SK-N-SH (cell line): ENCODE measurements around the gene KMT2A. TPM values are rescaled to one million over a fixed set of nuclear protein-coding genes. Genes with fewer than 3 reads are reported as not detected.

Experiments used
- CTCF ChIA-PET: fragments of 300-600, 350-600 bp; formaldehyde crosslinking; extraction: SDS; loops from one replicate; lab custom pipeline; 2021; lab: Yijun Ruan, JAX
- POLR2A ChIA-PET: fragments of 350-600 bp; sonication (Branson Sonifier 250); formaldehyde crosslinking; extraction: SDS; loops from one replicate; lab custom pipeline; 2020; ENCODE audit warnings: antibody characterized with exemption, inconsistent platforms; lab: Yijun Ruan, JAX
- DNase-seq: peaks from one replicate; pipeline ENCODE4 v3.0.0; 2012
- H2AFZ ChIP-seq: fragments of 200-600 bp; sonication (generic); 2 replicates; pipeline ENCODE4 v1.8.1; 2016; ENCODE audit warnings: antibody characterized with exemption, mild to moderate bottlenecking, low read depth
- H3F3A ChIP-seq: fragments of 200-600 bp; sonication (generic); replicated peaks from 2 replicates; pipeline ENCODE3; 2016; ENCODE audit warnings: antibody characterized with exemption, mild to moderate bottlenecking; ENCODE audit not compliant: insufficient read depth
- H3K27ac ChIP-seq, 2 experiments: fragments of 200-500 bp in 1 of 2; fragments of 200-600 bp in 1 of 2; sonication (Bioruptor generic) in 1 of 2; sonication (generic), shearing (Covaris generic) in 1 of 2; 2 replicates each; pipeline versions ENCODE4 v1.5.1 to v1.6.1; 2014 to 2016; ENCODE audit warnings: low read depth in 2 of 2, inconsistent platforms in 1 of 2, low read length in 1 of 2, mild to moderate bottlenecking in 1 of 2, mixed read lengths in 1 of 2
- H3K27me3 ChIP-seq: fragments of 200-600 bp; sonication (generic), shearing (Covaris generic); 2 replicates; pipeline ENCODE4 v1.6.1; 2016; ENCODE audit warnings: mixed run types; ENCODE audit not compliant: insufficient read depth
- H3K36me3 ChIP-seq, 2 experiments: fragments of 200-500 bp in 1 of 2; fragments of 200-600 bp in 1 of 2; sonication (Bioruptor generic) in 1 of 2; sonication (generic) in 1 of 2; replicated peaks in 1 of 2; 2 replicates each; pipeline versions ENCODE3 to v1.5.1; 2014 to 2016; ENCODE audit warnings: low read length in 1 of 2, mild to moderate bottlenecking in 1 of 2; ENCODE audit not compliant: insufficient read depth in 2 of 2, control insufficient read depth in 1 of 2
- H3K4me1 ChIP-seq, 2 experiments: fragments of 200-500 bp in 1 of 2; fragments of 200-600 bp in 1 of 2; sonication (Bioruptor generic) in 1 of 2; sonication (generic), shearing (Covaris generic) in 1 of 2; 2 replicates each; pipeline versions ENCODE4 v1.5.1 to v1.6.1; 2014 to 2016; ENCODE audit warnings: low read depth in 1 of 2, low read length in 1 of 2, mixed run types in 1 of 2; ENCODE audit not compliant: insufficient read depth in 2 of 2, control insufficient read depth in 1 of 2
- H3K4me2 ChIP-seq: fragments of 200-600 bp; sonication (generic), shearing (Covaris generic); 2 replicates; pipeline ENCODE4 v1.6.1; 2017; ENCODE audit warnings: mixed run types
- H3K4me3 ChIP-seq, 2 experiments: fragments of 200-500 bp in 1 of 2; fragments of 200-600 bp in 1 of 2; sonication (Bioruptor generic) in 1 of 2; sonication (generic), shearing (Covaris generic) in 1 of 2; 2 replicates each; pipeline versions ENCODE4 v1.5.1 to v1.8.1; 2014 to 2016; ENCODE audit warnings: low read depth in 2 of 2, inconsistent platforms in 1 of 2, low read length in 1 of 2, mild to moderate bottlenecking in 1 of 2, mixed read lengths in 1 of 2, moderate library complexity in 1 of 2
- H3K79me2 ChIP-seq: fragments of 200-600 bp; sonication (generic); 2 replicates; pipeline ENCODE4 v1.8.1; 2017; ENCODE audit warnings: mild to moderate bottlenecking; ENCODE audit not compliant: insufficient read depth
- H3K9ac ChIP-seq: fragments of 200-600 bp; sonication (generic); 2 replicates; pipeline ENCODE4 v1.6.1; 2017; ENCODE audit warnings: mixed run types
- H3K9me2 ChIP-seq: fragments of 200-600 bp; sonication (generic); 2 replicates; pipeline ENCODE4 v1.6.1; 2017; ENCODE audit warnings: mixed run types
- H3K9me3 ChIP-seq: fragments of 200-600 bp; sonication (generic); 2 replicates; pipeline ENCODE4 v1.6.1; 2017; ENCODE audit warnings: mixed run types, mild to moderate bottlenecking, moderate library complexity
- H4K20me1 ChIP-seq: fragments of 200-600 bp; sonication (generic); 2 replicates; pipeline ENCODE4 v1.6.1; 2017; ENCODE audit warnings: mild to moderate bottlenecking, mixed run types; ENCODE audit not compliant: insufficient read depth
- CHD2 ChIP-seq: fragments of 150-350 bp; IDR thresholded peaks from 2 replicates; pipeline ENCODE4 v1.6.1; 2018; ENCODE audit warnings: low read length; ENCODE audit not compliant: partially characterized antibody
- CTCF ChIP-seq: fragments of 200-600 bp; sonication (generic); IDR thresholded peaks from 2 replicates; pipeline ENCODE4 v1.6.1; 2017; ENCODE audit warnings: antibody characterized with exemption, mild to moderate bottlenecking, moderate library complexity
- ELF1 ChIP-seq: IDR thresholded peaks from 2 replicates; pipeline ENCODE4 v1.4.0; 2012
- EP300 ChIP-seq, 2 experiments: IDR thresholded peaks; 2 replicates each; pipeline versions ENCODE4 v1.4.0 to v1.6.1; 2012; ENCODE audit warnings: borderline replicate concordance in 1 of 2, low read depth in 1 of 2, low read length in 1 of 2
- EZH2phosphoT487 ChIP-seq: fragments of 200-600 bp; sonication (generic); IDR thresholded peaks from 2 replicates; pipeline ENCODE4 v1.6.1; 2017; ENCODE audit warnings: low read depth, mixed run types, mild to moderate bottlenecking, antibody characterized with exemption, moderate library complexity, borderline replicate concordance
- FOSL2 ChIP-seq: IDR thresholded peaks from 2 replicates; pipeline ENCODE4 v1.4.0; 2012; ENCODE audit warnings: low read depth, mild to moderate bottlenecking, moderate library complexity, borderline replicate concordance
- FOXJ3 ChIP-seq: sonication (generic); formaldehyde crosslinking; IDR thresholded peaks from 2 replicates; pipeline ENCODE4 v1.5.1; 2020; ENCODE audit warnings: mild to moderate bottlenecking, missing genetic modification reagents
- FOXM1 ChIP-seq: IDR thresholded peaks from 2 replicates; pipeline ENCODE4 v1.4.0; 2012; ENCODE audit warnings: low read depth, mild to moderate bottlenecking
- GABPA ChIP-seq: IDR thresholded peaks from 2 replicates; pipeline ENCODE4 v1.4.0; 2012; ENCODE audit warnings: low read depth, mild to moderate bottlenecking
- GATA2 ChIP-seq: sonication (generic); formaldehyde crosslinking; IDR thresholded peaks from 2 replicates; pipeline ENCODE4 v1.5.0; 2020; ENCODE audit warnings: mild to moderate bottlenecking, missing genetic modification reagents
- IRF3 ChIP-seq: fragments of 150-350 bp; IDR thresholded peaks from 2 replicates; pipeline ENCODE4 v1.6.1; 2016; ENCODE audit warnings: mild to moderate bottlenecking, low read depth, low read length
- JUND ChIP-seq: IDR thresholded peaks from 2 replicates; pipeline ENCODE4 v1.4.0; 2012
- MAX ChIP-seq: IDR thresholded peaks from 2 replicates; pipeline ENCODE4 v1.4.0; 2012; ENCODE audit warnings: low read depth
- MEF2A ChIP-seq: IDR thresholded peaks from 2 replicates; pipeline ENCODE4 v1.4.0; 2012; ENCODE audit warnings: low read depth, borderline replicate concordance
- MXI1 ChIP-seq: IDR thresholded peaks from 2 replicates; pipeline ENCODE4 v1.6.1; 2012; ENCODE audit warnings: mild to moderate bottlenecking, low read depth, low read length, improper control_type of control experiment
- NFIC ChIP-seq: IDR thresholded peaks from 2 replicates; pipeline ENCODE4 v1.4.0; 2012; ENCODE audit warnings: borderline replicate concordance
- NRF1 ChIP-seq: IDR thresholded peaks from 2 replicates; pipeline ENCODE4 v1.6.1; 2012; ENCODE audit warnings: low read depth, mild to moderate bottlenecking, low read length
- POLR2AphosphoS5 ChIP-seq: IDR thresholded peaks from 2 replicates; pipeline ENCODE4 v1.6.1; 2012; ENCODE audit warnings: low read depth, low read length
- RAD21 ChIP-seq: IDR thresholded peaks from 2 replicates; pipeline ENCODE4 v1.6.1; 2012; ENCODE audit warnings: mild to moderate bottlenecking, low read length
- RCOR1 ChIP-seq: fragments of 150-350 bp; IDR thresholded peaks from 2 replicates; pipeline ENCODE4 v1.6.1; 2017; ENCODE audit warnings: antibody characterized with exemption, low read length
- RFX5 ChIP-seq: IDR thresholded peaks from 2 replicates; pipeline ENCODE4 v1.6.1; 2012; ENCODE audit warnings: mild to moderate bottlenecking, improper control_type of control experiment, low read length
- RXRA ChIP-seq: IDR thresholded peaks from 2 replicates; pipeline ENCODE4 v1.4.0; 2012; ENCODE audit warnings: low read depth, mild to moderate bottlenecking, borderline replicate concordance
- SIN3A ChIP-seq: IDR thresholded peaks from 2 replicates; pipeline ENCODE4 v1.6.1; 2012; ENCODE audit warnings: low read depth, mild to moderate bottlenecking, low read length, moderate library complexity, borderline replicate concordance
- SMC3 ChIP-seq: IDR thresholded peaks from 2 replicates; pipeline ENCODE4 v1.6.1; 2012; ENCODE audit warnings: low read depth, low read length, improper control_type of control experiment
- TAF1 ChIP-seq: IDR thresholded peaks from 2 replicates; pipeline ENCODE4 v1.6.1; 2012; ENCODE audit warnings: low read depth, mild to moderate bottlenecking, low read length, moderate library complexity, borderline replicate concordance
- TCF12 ChIP-seq: IDR thresholded peaks from 2 replicates; pipeline ENCODE4 v1.4.0; 2012
- TEAD4 ChIP-seq: IDR thresholded peaks from 2 replicates; pipeline ENCODE4 v1.4.0; 2012; ENCODE audit warnings: mild to moderate bottlenecking, borderline replicate concordance; ENCODE audit not compliant: insufficient read depth
- USF1 ChIP-seq: IDR thresholded peaks from 2 replicates; pipeline ENCODE4 v1.4.0; 2012; ENCODE audit warnings: low read depth, borderline replicate concordance
- USF2 ChIP-seq: fragments of 150-350 bp; IDR thresholded peaks from 2 replicates; pipeline ENCODE4 v1.6.1; 2017; ENCODE audit warnings: antibody characterized with exemption, low read length, low read depth, borderline replicate concordance
- YY1 ChIP-seq: IDR thresholded peaks from 2 replicates; pipeline ENCODE4 v1.4.0; 2012; ENCODE audit warnings: low read depth, mild to moderate bottlenecking
- WGBS: methylation state at CpG from one replicate; pipeline ENCODE4 v1.1.6; 2017; ENCODE audit warnings: low lambda C conversion rate; 5-methylcytosine and 5-hydroxymethylcytosine counted together
- polyA plus RNA-seq, 3 experiments: library from polyadenylated mRNA; depleted of rRNA; stranded (reverse); fragments of >200 nt; gene quantifications; 2 replicates each; pipeline ENCODE4 v1.2.3, GENCODE V29; 2012

The KMT2A gene
- polyA plus RNA-seq, 1 of the 3 experiments (the other 2 are of a cell fraction) = 15.7 TPM

- peak; percentile 92 for DNase-seq
- ChIA-PET POLR2A (interaction anchor here (0.6 to 0.8 kb wide), 2 partner anchors 33 to 200 kb away, joined by 3 read pairs; no protein-coding TSS in a partner anchor), CTCF (interaction anchor here (0.8 to 1.7 kb wide), 3 partner anchors 25 to 88 kb away, joined by 3 to 6 read pairs (median 3); no protein-coding TSS in a partner anchor)
- Histone ChIP-seq H3K4me3 (peak within 1 kb of the TSS; percentile 85 to 92), H4K20me1 (peaks cover 44% of the 10 kb centered on the region), H3K9ac (peak within 1 kb of the TSS; percentile 100), H3K9me2 (no peaks in the 10 kb centered on the region), H3K4me1 (peaks cover 6 to 12% of the 10 kb centered on the region in 2 experiments; a peak in 3 of 4 replicates), H3K79me2 (peaks cover 56% of the 10 kb centered on the region), H3K4me2 (peak within 1 kb of the TSS; percentile 77), H3K9me3 (no peaks in the 10 kb centered on the region), H2AFZ (peak within 1 kb of the TSS; percentile 94), H3K36me3 (peaks cover 0 to 10% of the 10 kb centered on the region in 2 experiments), H3K27me3 (no peaks in the 10 kb centered on the region), H3F3A (peaks cover 5% of the 10 kb centered on the region), H3K27ac (peak within 1 kb of the TSS; percentile 93 to 97)
- WGBS = 2% methylated on average over 21 of the region's 55 CpGs
- TF ChIP-seq NFIC (no peak), RCOR1 (no peak), ELF1 (peak; percentile 50), FOXM1 (no peak), GATA2 (CRISPR knock-in tag) (no peak), SIN3A (no peak), TCF12 (no peak), USF1 (no peak), CTCF (no peak), USF2 (no peak), NRF1 (no peak), RFX5 (no peak), SMC3 (no peak), RAD21 (no peak), POLR2AphosphoS5 (no peak; the same call in none of the 2 replicates), IRF3 (no peak), MXI1 (no peak), GABPA (peak; percentile 63), FOSL2 (no peak), EP300 (IDR thresholded peaks at IDR 0.05; ENCODE audit: borderline replicate concordance in 1 of 2, low read depth in 1 of 2, low read length in 1 of 2) (no peak), YY1 (peak; percentile 89), FOXJ3 (CRISPR knock-in tag) (no peak), CHD2 (no peak), RXRA (no peak), EZH2phosphoT487 (no peak), TAF1 (peak; percentile 64; the same call in 1 of the 2 replicates), JUND (no peak), MAX (no peak), MEF2A (no peak), TEAD4 (no peak)
These were observed 136.0 kb downstream of the KMT2A start, which contains the start of gene ARCN1 for GRCh38 chr11:118572061-118572980. TSS of gene ARCN1 (plus strand) at chr11:118572409. CDS start at chr11:118572548, 139 bp downstream.
